Measurements from ENCODE around the gene SH2D7. TPM values are rescaled to one million over a fixed set of nuclear protein-coding genes. Genes with fewer than 3 reads are reported as not detected.

The SH2D7 gene
- total and polyA plus RNA-seq, 2 donors (not counting 1 experiment from before 2014, with no cell fraction given) = not detected

DNA sequence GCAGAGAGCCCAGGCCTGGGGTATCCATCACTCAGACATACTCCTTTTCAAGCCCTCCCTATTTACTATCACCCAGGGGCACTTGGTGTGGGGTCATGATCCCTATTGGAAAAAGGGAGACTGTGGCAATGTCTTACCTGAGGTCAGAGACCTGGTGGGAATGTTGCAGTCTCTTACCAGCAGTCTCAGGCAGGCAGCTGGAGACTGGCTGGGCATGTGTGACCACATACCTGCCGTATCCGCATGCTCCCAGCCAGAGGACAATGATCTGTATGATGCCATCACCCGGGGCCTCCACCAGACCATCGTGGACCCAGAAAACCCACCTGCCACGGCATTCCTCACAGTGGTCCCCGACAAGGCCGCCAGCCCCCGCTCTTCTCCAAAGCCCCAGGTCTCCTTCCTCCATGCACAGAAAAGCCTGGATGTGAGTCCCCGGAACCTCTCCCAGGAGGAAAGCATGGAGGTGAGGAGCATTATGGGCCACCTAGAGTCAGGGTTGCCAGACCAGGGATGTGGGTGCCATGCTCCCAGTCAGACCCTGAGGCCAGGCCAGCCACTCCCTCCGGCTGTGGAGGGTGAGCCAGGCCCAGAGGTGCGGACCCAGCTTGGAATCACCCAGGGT lies 5.9 kb downstream of the SH2D7 start:
- no peaks in the 10 kb centered on the region for H3K36me3 ChIP-seq (replicated peaks in 1 of 2; ENCODE audit: control extremely low read depth in 1 of 2, control insufficient read depth in 1 of 2, extremely low read depth in 1 of 2, insufficient read depth in 2 of 2, low read length in 1 of 2)
- H3K4me3 ChIP-seq (ENCODE audit: control extremely low read depth in 1 of 5, extremely low read depth in 1 of 5, insufficient read depth in 1 of 5, low read depth in 2 of 5, low read length in 4 of 5) = no peak overlapping the region
- no peak for DNase-seq
- no peak overlapping the region for H3K4me2 ChIP-seq (replicated peaks; ENCODE audit: low read depth, low read length, poor library complexity, severe bottlenecking)
- no peaks in the 10 kb centered on the region for H3K4me1 ChIP-seq (ENCODE audit: control insufficient read depth in 2 of 2, insufficient read depth in 2 of 2, low read length in 2 of 2)
- intact Hi-C loops (cut with micrococcal nuclease) = no loop called here
- Mint-ChIP-seq H3K9me3 (ENCODE audit: insufficient read depth) (no peaks in the 10 kb centered on the region), H3K4me1 (no peaks in the 10 kb centered on the region), H3K27ac (no peak overlapping the region), H3K4me3 (no peak overlapping the region), H3K27me3 (no peaks in the 10 kb centered on the region)
- POLR2A ChIA-PET = no interaction called here
- CTCF ChIA-PET = interaction anchor here (0.9 to 3.8 kb wide), 3 partner anchors 10 to 64 kb away, joined by 3 to 21 read pairs (median 6); no protein-coding TSS in a partner anchor
- H3K27ac ChIP-seq (ENCODE audit: low read length in 2 of 2) = no peak overlapping the region
- no peak overlapping the region for H2AFZ ChIP-seq (ENCODE audit: insufficient read depth, low read depth, low read length, poor library complexity, severe bottlenecking)
- H4K20me1 ChIP-seq (ENCODE audit: control insufficient read depth, insufficient read depth, low read length, poor library complexity, severe bottlenecking) = no peaks in the 10 kb centered on the region
- no peaks in the 10 kb centered on the region for H3K79me2 ChIP-seq (ENCODE audit: control insufficient read depth, insufficient read depth, low read length)
- H3K9ac ChIP-seq (ENCODE audit: low read length) = no peak overlapping the region
- peaks cover 0 to 3% (median 0%) of the 10 kb centered on the region in 3 donors for H3K9me3 ChIP-seq (ENCODE audit: control extremely low read depth in 1 of 3, control insufficient read depth in 2 of 3, insufficient read depth in 1 of 3, low read length in 2 of 3)
- H3K27me3 ChIP-seq (replicated peaks in 1 of 4; ENCODE audit: control extremely low read depth in 1 of 4, control insufficient read depth in 3 of 4, insufficient read depth in 4 of 4, low read length in 3 of 4) = peaks cover 0 to 4% (median 0%) of the 10 kb centered on the region in 4 experiments
- over 99% methylated on average over 9 of the region's 11 CpGs for WGBS (ENCODE audit: insufficient coverage)
- TF ChIP-seq EZH2 (IDR thresholded peaks at IDR 0.05; ENCODE audit: borderline replicate concordance, insufficient read depth, low read depth, low read length, poor library complexity, severe bottlenecking) = no peak
- no peak for ATAC-seq (ENCODE audit: low read depth)

DNA sequence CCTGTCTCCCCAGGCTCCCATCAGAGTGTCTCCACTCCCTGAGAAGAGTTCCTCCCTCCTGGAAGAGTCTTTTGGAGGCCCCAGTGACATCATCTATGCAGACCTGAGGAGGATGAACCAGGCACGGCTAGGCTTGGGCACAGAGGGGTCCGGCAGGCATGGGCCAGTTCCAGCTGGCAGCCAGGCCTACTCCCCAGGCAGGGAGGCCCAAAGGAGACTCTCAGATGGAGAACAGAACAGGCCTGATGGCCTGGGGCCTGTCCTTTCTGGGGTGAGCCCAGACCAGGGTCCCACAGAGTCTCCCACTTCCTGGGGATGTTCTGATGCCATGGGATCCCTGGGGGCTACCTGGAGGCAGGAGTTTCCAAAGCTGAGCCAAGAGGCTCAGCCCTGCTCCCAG lies 8.5 kb downstream of the SH2D7 start:
- H3K79me2 ChIP-seq (ENCODE audit: control insufficient read depth, insufficient read depth, low read length) = no peaks in the 10 kb centered on the region
- H3K4me1 Mint-ChIP-seq = no peaks in the 10 kb centered on the region
- TF ChIP-seq, protein P1, sequence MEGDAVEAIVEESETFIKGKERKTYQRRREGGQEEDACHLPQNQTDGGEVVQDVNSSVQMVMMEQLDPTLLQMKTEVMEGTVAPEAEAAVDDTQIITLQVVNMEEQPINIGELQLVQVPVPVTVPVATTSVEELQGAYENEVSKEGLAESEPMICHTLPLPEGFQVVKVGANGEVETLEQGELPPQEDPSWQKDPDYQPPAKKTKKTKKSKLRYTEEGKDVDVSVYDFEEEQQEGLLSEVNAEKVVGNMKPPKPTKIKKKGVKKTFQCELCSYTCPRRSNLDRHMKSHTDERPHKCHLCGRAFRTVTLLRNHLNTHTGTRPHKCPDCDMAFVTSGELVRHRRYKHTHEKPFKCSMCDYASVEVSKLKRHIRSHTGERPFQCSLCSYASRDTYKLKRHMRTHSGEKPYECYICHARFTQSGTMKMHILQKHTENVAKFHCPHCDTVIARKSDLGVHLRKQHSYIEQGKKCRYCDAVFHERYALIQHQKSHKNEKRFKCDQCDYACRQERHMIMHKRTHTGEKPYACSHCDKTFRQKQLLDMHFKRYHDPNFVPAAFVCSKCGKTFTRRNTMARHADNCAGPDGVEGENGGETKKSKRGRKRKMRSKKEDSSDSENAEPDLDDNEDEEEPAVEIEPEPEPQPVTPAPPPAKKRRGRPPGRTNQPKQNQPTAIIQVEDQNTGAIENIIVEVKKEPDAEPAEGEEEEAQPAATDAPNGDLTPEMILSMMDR (IDR thresholded peaks at IDR 0.05) = no peak
- no peak for TF ChIP-seq EZH2 (IDR thresholded peaks at IDR 0.05; ENCODE audit: borderline replicate concordance, insufficient read depth, low read depth, low read length, poor library complexity, severe bottlenecking)
- 100% methylated on average over 2 of the region's 2 CpGs for WGBS (ENCODE audit: insufficient coverage)
- no peak overlapping the region for H2AFZ ChIP-seq (ENCODE audit: insufficient read depth, low read depth, low read length, poor library complexity, severe bottlenecking)
- ChIA-PET POLR2A (no interaction called here), CTCF (interaction anchor here (1.2 kb wide), 1 partner anchor 12 kb away, joined by 4 read pairs; no protein-coding TSS in a partner anchor)
- peaks cover 0 to 4% of the 10 kb centered on the region in 2 donors for H3K4me1 ChIP-seq (ENCODE audit: control insufficient read depth in 2 of 2, insufficient read depth in 2 of 2, low read length in 2 of 2)
- peaks cover 0 to 3% (median 0%) of the 10 kb centered on the region in 3 donors for H3K9me3 ChIP-seq (ENCODE audit: control extremely low read depth in 1 of 3, control insufficient read depth in 2 of 3, insufficient read depth in 1 of 3, low read length in 2 of 3)
- no peak overlapping the region for H3K4me3 ChIP-seq (ENCODE audit: control extremely low read depth in 1 of 5, extremely low read depth in 1 of 5, insufficient read depth in 1 of 5, low read depth in 2 of 5, low read length in 4 of 5)
- no peak overlapping the region for H3K27ac ChIP-seq (ENCODE audit: low read length in 2 of 2)
- H3K4me2 ChIP-seq (replicated peaks; ENCODE audit: low read depth, low read length, poor library complexity, severe bottlenecking) = no peak overlapping the region
- no peaks in the 10 kb centered on the region for H3K27me3 ChIP-seq (replicated peaks in 1 of 4; ENCODE audit: control extremely low read depth in 1 of 4, control insufficient read depth in 3 of 4, insufficient read depth in 4 of 4, low read length in 3 of 4)
- DNase-seq = no peak
- H3K4me3 Mint-ChIP-seq = no peak overlapping the region
- no peak for ATAC-seq (ENCODE audit: low read depth)
- H3K36me3 ChIP-seq (replicated peaks in 1 of 2; ENCODE audit: control extremely low read depth in 1 of 2, control insufficient read depth in 1 of 2, extremely low read depth in 1 of 2, insufficient read depth in 2 of 2, low read length in 1 of 2) = no peaks in the 10 kb centered on the region
- no peak overlapping the region for H3K27ac Mint-ChIP-seq
- H4K20me1 ChIP-seq (ENCODE audit: control insufficient read depth, insufficient read depth, low read length, poor library complexity, severe bottlenecking) = no peaks in the 10 kb centered on the region
- H3K9ac ChIP-seq (ENCODE audit: low read length) = no peak overlapping the region
- no peaks in the 10 kb centered on the region for H3K27me3 Mint-ChIP-seq
- intact Hi-C loops (cut with micrococcal nuclease) = no loop called here
- no peaks in the 10 kb centered on the region for H3K9me3 Mint-ChIP-seq (ENCODE audit: insufficient read depth)

Measured in B cell (primary cell).